ENCODE measurements around the gene EMP2.

The EMP2 gene

DNA sequence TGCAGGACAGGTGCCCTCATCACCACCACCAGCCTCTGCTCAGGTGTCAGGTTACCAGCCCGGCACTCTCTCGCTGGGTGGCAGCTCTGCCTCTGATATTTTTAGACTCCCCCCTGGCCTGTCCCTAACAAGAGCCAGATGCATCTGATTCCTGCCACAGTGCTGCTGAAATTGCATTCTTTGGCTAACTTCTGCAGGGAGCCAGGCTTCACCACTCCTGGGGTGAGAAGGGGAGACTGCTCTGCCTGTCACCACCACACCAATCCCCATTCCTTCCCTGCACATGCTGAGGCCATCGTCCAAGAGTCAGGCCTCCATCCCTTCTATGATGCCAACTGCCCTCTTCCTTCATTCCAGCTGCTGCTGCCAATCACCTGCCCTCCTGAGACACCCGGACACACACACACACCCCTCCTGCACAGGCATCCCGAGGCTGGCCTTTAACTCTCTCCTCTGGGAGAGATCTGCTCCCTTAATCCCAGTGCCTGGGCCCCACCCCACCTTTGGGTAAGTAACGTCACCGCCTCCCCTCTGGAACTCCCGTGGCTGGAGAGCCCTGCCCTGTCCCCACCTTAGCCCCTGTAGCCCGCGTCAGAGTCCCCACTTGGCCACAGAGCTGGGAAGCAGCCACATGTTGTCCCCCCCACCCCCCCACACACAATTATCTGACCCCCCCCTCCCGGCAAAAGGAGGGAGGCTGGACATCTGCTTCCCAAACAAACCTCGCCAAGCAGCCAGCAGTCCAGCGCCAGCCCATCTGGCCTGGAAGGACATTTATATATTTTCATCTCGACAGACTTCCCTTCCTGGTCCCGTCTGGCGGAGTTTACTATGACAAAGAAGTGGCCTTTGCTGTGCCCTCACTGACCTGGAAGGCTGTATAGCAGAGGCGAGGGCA is 2.8 kb downstream of the EMP2 start:
- TF ChIP-seq, protein P1, sequence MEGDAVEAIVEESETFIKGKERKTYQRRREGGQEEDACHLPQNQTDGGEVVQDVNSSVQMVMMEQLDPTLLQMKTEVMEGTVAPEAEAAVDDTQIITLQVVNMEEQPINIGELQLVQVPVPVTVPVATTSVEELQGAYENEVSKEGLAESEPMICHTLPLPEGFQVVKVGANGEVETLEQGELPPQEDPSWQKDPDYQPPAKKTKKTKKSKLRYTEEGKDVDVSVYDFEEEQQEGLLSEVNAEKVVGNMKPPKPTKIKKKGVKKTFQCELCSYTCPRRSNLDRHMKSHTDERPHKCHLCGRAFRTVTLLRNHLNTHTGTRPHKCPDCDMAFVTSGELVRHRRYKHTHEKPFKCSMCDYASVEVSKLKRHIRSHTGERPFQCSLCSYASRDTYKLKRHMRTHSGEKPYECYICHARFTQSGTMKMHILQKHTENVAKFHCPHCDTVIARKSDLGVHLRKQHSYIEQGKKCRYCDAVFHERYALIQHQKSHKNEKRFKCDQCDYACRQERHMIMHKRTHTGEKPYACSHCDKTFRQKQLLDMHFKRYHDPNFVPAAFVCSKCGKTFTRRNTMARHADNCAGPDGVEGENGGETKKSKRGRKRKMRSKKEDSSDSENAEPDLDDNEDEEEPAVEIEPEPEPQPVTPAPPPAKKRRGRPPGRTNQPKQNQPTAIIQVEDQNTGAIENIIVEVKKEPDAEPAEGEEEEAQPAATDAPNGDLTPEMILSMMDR (IDR thresholded peaks at IDR 0.05; ENCODE audit: low read depth, low read length) = no peak
- peak; percentile 11 for DNase-seq (ENCODE audit: extremely low read depth, low read depth)

DNA sequence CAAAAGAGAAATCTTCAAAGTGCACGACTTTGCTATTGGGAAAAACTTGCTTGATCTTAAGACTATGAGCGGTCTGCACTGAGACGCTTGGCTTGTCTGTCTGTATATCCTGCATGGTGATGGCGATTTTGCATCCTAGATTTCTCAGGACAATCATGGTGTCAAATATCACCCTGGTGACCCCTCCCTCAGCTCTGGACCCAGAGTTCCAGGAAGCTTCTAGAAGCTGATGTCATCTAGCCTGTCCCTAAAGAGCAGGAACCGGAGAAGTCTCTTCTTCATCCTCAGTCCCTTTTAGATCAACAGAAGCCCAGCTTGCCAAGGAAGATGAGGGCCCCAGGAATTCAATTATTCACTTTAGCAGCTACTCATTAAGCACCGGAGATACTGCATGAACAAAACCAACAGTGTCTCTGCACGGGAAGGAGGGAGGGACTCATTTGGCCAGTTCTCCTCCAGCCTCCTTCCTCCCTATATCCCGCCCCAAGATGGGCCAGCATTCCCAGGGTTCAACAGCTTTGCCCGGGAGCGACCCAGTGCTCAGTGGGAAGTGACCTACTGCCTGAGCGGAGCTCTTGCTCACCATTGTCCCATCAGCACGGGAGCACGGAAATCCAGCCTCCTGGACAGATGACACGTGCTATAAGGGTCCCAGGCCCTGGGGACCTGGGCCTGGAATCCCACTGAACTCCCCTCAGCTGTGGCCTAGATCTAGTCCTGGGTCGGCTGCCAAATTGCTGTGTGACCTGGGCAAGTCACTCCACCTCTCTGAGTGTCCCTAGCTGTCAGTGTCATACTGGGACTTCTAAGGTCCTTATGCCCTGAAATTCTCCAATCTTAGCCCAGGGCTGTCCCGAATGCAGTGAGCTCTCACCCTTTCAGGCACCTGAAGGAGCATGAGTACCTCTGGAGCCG is 3.8 kb downstream of the EMP2 start:
- DNase-seq (ENCODE audit: extremely low read depth, low read depth) = no peak
- TF ChIP-seq, protein P1 (IDR thresholded peaks at IDR 0.05; ENCODE audit: low read depth, low read length) = no peak

DNA sequence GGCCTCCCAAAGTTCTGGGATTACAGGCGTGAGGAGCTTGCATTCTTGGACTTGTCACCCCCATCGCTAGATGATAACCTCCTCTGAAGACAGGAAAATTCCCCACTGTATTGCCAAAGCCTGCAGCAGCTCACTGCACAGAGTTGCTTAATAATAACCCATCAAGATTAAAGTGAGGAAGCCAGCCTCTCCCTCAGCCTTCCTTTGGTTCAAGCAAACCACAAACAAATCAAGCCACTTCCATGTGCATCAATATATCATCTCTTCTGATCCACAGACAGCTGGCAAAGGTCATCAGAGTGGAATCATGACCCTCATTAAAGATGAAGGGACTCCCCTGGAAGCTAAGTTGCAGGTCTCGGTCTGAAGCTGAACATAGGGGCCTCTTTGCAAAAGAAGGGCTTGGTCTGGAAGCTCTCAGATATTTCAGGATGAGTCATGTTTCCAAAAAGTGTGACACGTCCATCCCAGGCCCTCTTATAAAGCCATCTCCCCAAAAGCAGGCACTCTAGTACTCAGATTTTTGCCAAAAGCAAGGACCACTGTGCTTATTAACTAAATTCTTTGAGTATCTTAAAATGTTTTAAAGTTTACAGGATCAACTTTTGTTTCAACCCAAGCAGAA is 4.8 kb downstream of the EMP2 start:
- TF ChIP-seq, protein P1 (IDR thresholded peaks at IDR 0.05; ENCODE audit: low read depth, low read length) = no peak
- no peak for DNase-seq (ENCODE audit: extremely low read depth, low read depth)

DNA sequence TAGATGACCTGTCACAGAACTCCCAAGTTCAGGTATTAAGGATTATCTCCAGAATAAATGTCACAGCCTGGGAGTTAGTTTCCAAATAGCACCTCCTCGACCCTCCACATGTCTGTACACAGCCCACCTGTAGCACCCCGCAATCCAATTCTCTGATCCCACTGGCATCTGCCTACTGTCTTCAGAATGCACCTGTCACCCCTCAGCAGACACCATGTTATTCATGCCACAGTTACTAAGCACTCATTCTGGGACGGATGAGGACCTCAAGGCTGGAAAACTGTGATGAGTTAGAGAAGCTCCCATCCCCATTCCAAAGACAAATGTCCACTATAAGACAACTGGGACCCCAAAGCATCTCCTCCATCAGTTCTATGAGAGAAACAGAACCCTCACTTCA is 7.8 kb downstream of the EMP2 start:
- no peak for DNase-seq (ENCODE audit: extremely low read depth, low read depth)
- TF ChIP-seq, protein P1 (IDR thresholded peaks at IDR 0.05; ENCODE audit: low read depth, low read length) = no peak

DNA sequence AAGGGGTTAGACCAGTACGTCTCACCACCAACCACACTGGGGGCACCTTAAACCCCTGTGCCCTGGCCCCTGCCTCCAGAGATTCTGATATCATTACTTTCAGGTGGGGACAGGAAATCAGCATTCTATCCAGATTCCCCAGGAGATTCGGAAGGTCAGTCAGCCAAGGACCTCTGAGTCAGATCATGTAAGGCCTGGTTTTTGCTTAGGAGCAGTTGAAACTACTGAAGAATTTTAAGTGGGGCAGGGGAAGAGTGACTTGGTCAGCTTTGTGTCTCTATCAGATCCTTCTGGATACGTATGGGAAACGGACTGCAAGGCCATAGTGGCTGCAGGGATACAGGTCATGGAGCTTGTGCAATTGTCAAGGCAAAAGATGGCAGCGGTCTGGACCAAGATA is 9.0 kb downstream of the EMP2 start:
- no peak for DNase-seq (ENCODE audit: extremely low read depth, low read depth)

DNA sequence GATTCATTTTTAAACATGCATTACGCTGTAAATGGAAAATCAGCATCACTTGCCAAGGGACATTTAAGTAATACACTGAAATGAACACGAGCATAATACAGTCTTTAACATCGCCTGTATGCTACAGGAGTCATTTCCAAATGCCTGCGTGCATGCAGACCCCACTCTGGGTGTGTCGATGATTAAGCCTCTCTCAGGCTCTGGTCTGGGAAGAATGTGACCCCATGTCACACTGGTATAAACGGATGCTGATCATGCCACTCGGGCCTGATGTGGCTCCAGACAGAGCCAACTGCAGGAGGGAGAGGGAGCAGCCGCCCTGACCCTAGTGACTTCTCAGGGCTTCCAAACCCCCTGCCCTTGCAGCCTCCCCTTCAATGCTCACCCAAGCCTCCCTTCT is 10.8 kb downstream of the EMP2 start:
- TF ChIP-seq, protein P1 (IDR thresholded peaks at IDR 0.05; ENCODE audit: low read depth, low read length) = no peak
- DNase-seq (ENCODE audit: extremely low read depth, low read depth) = no peak

More for the DNA sequence above, 9.0 kb downstream of the EMP2 start:
- TF ChIP-seq, protein P1 (IDR thresholded peaks at IDR 0.05; ENCODE audit: low read depth, low read length) = no peak
